SU-DHL-6 (cell line): ENCODE results near the gene SSC5D.

ENCODE experiments used
- CTCF ChIP-seq: fragments of 200-600 bp; sonication (generic); IDR thresholded peaks from one replicate; pipeline ENCODE4 v1.5.1; 2017; ENCODE audit warnings: antibody characterized with exemption, mild to moderate bottlenecking, low read length, moderate library complexity; ENCODE audit not compliant: insufficient read depth, poor library complexity, severe bottlenecking
- EZH2phosphoT487 ChIP-seq: fragments of 200-600 bp; sonication (generic), shearing (Covaris generic); conservative IDR thresholded peaks from 2 replicates; pipeline ENCODE4 v1.6.1; 2018; ENCODE audit warnings: mild to moderate bottlenecking, antibody characterized with exemption, low read length, moderate library complexity, mixed read lengths

GRCh38 chr19:55526216-55527196 lies 38.3 kb downstream of the SSC5D start:
- TF ChIP-seq CTCF: no peak
- TF ChIP-seq EZH2phosphoT487: no peak
